Measurements from ENCODE around the gene ADH1C.
"Not testable (repeated sequence)": the region's sequence is repeated elsewhere in the genome, so short reads cannot be mapped to it uniquely, and the experiment has no call there.

ADH1C gene

DNA sequence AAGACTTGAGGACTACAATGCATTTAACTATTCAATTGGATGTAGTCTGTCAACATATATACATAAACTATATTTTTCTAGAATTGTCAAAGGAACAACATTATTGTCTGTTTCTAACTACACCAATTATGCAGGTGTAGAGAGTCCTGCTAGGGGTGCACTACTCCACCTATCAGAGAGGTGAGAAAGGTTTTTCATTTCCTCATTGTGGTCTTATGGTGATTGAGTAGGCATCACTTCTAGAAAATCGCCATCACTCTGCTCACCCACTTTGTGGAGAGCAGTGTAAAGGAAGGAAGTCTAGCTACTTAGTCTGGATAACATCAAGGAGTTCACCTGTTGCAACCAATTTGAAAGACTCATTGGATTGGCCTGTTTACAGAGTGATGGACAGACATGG, 4.4 kb upstream of the ADH1C start:
- no peak for DNase-seq

DNA sequence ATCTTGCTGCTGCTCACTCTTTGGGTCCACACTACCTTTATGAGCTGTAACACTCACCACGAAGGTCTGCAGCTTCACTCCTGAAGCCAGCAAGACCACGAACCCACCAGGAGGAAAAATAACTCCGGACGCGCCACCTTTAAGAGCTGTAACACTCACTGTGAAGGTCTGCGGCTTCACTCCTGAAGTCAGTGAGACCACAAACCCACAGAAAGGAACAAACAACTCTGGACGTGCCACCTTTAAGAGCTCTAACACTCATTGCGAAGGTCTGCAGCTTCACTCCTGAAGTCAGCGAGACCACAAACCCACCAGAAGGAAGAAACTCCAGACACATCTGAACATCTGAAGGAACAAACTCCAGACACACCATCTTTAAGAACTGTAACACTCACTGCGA, 3.6 kb upstream of the ADH1C start:
- DNase-seq, result not testable (repeated sequence)

DNA sequence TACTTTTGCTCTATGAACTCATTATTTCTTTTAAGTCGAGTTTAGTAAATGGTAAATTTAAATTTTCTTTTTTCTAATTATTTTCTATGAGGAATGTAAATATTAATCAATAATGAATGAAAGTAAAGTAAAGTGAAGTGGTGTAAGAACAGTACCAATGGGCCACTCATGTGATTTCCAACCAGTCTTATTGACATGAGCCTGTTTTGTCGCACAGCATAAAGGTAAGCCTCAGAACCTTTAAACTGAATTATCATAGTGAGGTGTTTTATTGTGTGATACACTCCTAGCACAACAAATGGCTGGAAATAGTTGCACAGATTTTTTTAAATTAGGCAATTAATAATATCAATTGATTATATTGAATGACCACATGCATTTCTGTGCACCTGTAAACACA, 1.1 kb downstream of the ADH1C start:
- DNase-seq, result no peak

DNA sequence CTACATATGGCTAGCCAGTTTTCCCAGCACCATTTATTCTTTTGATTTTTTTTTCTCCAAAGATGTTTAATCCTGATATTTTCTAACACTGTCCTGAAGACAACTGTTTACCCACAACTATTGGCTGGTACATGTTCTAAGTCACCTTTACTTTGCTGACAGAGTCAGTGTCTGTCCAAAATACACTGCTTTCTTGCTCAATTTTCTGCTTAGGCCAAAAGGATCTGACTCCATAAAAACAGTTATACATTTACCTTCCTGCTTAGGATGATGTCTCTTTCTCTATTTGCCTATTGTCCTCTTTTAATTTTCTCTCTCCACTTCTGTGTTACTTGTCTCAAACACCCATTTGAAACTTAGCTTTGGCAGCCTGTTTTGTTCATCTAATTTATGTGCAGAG, 3.2 kb downstream of the ADH1C start:
- DNase-seq, result no peak

DNA sequence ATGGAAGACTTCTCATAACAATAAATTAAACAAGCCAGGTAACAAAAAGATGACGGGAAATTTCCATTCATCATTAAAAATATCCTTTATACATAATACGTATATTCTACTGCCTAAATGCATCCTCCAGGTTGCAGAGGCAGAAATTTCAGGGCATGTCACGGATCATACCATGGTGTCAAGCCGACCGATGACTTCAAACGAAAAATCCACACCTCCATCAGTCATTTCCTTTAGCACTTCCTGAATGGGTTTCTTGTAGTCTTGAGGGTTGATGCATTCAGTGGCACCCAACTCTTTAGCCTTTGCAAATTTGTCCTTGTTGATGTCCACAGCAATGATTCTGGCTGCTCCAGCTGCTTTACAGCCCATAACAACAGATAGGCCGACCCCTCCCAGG, 9.9 kb downstream of the ADH1C start:
- not testable (repeated sequence) for DNase-seq

DNA sequence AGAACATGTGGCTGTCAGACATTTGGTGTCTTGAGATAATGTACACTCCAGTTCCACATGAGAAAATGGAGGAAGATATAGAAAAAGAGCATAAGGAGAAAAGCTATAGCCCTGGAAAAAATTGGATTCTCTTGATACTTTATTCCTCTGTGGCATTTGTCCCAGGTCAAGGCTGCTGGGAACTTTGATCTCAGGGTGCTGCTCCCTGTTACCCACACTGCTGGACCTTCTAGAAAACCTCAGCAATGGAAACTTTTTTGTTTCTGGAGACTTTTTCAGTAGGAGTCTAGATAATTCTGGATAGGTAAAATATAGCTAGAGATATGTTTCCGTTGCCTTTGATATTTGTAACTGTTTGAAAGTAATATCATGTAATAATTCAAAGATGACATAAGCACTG, 11.1 kb downstream of the ADH1C start:
- DNase-seq, result no peak

DNA sequence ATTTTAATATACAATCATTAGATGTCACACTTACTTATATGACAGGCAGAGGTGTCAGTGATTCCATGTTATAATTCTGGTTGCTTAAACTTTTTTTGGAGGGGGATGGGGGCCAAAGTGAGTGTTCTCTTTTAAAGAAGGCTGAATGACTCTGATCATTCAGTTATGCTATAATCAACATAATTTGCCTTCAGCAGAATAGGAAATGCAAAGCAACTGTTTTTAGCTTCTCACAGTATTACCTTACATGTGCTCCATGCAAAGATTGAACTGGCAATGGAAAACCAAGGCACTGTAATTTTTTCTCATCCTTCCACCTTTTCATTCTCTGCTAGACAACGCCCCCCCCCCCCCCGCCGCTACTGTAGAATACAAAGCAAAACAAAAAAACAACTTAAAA, 13.4 kb downstream of the ADH1C start:
- DNase-seq, result no peak

DNA sequence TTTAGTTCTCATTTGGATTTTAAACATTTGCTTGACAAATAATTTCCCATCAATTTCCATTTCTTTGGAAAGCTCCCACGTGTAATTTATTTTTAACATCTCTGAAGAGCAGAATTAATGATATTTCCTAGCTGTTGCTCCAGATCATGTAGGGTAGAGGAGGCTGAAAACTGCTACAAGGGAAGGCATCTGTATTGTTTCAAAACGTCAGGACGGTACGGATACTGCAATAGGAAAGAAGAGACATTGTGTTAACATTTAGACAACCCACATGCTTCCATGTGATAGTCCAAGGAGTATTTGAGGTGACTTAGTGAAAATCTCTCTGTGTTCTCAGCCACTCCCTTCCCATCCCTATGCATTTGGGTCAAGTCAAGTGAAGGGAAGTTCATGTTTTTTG, 16.0 kb downstream of the ADH1C start:
- no peak for DNase-seq

DNA sequence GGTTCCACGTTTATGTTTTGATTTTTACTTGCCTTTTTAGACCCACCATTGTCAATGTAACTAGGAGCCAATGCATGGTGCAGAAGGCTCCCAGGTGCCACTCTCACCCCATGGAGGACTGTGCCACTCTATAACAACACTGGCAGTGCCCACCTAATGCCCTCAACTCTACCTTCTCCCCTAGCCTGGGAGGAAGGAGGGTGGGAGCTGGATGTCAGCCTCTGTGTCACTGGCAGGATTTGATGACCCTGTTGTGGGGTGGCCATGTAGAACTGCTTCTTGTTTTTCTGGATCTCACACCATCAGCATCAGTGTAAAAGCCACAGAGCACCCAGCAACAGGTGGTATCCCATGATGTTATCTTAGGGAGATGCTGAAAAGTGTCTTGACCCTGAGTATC, 17.7 kb downstream of the ADH1C start:
- DNase-seq, result no peak

DNA sequence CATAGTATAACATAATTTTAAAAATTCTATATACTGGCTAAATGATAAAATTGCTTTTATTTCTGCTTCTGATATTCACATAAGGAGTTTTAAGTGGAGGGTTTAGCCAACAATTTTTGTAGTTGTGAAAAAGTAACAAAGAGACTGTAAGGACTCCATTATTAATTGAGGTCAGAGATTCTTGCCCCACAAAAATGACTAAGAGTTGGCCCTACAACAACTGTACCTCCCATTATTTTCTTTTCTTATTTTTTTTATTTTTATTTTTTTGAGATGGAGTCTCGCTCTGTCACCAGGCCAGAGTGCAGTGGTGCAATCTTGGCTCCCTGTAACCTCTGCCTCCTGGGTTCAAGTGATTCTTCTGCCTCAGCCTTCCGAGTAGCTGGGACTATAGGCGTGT, 21.9 kb downstream of the ADH1C start:
- DNase-seq, result no peak

DNA sequence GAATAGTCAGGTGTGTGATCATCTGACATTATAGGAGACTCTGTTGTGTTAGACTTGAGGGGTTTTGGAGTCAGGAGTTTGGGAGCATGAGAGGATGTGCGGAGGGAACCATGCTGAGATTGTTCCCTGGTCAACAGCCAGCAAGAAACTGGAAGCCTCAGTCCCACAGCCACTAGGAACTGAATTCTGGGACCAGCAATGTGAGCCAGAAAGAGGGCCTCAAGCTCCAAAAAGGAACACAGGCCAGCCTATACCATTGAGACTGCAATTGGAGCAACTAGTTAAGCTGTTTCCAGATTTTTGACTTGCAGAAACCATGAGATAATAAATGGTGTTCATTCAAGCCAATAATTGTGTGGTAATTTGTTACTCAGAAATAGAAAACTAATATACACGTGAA, 22.7 kb downstream of the ADH1C start:
- no peak for DNase-seq

DNA sequence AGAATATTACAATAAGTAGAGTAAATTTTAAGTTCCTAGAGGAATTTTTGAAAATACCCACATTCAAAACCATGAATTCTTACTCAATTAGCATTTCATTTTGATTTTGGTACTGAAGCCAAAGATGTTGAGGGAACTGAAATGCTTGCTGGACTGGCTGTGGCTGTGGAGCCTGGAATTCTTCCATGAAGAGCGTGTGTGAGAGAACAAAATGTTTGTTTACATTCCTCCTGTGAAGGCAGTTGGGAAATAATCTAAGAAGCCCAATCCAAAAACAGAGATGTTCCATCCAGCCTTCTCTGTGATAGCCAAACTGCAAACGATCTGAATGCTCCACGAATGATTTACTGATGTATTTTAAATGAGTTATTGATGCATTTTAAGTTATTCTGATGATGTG, 27.6 kb downstream of the ADH1C start:
- DNase-seq, result no peak

DNA sequence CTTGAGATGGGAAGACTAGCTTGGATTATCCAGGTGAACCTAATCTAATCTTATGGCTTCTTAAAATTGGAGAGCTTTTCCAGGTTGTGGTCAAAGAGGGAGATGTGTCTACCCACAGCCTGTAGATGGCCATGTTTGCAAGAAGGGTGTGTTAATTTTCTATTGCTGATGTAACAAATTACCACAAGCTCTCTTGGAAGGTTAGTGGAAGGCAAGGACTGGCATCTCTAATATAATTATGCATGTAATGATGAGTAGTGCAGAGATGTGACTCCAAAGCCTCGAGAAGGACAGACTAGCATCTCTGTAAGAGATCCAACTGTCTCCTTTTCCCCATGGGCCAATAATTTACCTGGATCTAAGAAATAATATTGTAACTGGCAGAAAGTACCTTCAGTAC, 28.2 kb downstream of the ADH1C start:
- DNase-seq, result no peak

DNA sequence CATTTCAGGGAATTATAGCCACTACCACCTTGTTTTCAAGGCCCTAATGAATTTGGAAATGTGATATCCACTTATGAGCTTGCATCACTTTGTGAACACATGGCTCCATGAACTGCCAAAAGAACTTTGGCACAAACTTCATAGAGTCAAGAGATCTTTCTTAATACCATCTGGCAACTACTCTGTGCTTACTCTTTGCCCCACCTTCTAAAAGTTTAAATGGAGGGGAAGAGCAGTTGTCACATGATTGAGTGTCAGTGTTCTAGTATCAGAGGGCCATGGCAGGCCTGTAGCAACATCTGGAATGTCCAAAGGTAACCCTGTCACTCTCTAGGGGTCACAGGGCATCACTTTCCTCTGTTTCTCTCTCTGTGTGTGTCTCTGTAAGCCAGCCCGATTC, 28.8 kb downstream of the ADH1C start:
- no peak for DNase-seq

DNA sequence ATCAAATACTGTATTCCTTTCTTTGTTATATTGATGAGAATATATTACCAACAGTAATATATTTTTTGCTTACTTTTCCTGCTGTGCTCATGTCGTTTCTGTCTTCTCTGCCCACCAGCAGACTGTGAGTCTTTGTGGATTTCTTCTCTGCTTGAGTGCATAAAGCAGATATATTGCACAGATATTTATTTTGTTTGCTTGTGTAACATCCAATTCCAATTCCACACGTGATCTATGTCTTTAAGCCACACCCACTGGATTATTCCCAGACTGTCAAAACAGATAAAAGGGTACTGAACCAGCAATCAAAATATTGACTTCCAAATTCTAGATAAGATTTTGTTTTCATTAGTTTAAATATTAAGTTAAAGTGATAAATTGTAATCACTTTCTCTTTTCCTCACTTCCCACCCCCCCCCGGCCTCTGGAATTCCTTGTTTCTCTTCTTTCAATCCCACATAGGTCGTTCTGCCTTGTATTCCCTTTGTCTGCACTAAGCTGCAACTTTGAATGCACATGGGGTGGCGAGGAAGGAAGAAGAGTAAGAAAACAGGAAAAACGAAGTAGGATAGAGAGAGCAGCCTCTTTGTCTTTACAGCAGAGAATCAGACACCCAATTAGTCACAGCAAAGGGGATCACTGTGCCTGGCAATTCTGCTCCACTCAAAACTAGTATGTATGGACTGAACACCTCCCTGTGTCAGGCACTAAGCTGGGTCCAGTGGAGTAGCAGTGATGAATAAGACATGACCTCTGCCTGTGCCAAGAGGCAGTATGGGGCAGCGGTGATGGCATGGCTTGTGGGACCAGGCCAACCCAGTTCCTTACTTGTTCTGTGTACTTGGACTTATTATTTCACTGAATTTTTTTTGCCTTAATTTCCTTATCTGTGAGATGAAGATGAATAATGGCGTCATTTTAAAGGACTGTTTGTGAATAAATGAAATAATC, 31.0 kb downstream of the ADH1C start, which contains the start of gene ADH1B:
TSS of gene ADH1B (minus strand) at position 161 of the 951 bp plus-strand sequence. CDS start at position 91, 70 bp downstream.
- DNase-seq, result no peak

DNA sequence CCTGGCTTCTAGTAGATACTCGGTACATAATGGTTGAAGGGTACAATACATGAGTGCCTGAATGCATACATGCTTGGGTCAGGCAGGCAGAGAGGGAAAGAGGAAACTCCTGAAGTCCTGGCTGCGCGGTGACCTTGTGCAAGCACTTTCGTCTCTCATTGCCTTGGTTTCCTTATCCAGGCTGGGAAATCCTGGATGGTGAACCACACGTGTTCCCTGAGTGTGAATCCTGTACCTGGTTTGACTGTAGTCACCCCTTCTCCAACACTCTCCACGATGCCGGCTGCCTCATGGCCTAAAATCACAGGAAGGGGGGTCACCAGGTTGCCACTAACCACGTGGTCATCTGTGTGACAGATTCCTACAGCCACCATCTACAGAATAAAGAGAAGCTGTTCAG, 34.7 kb downstream of the ADH1C start:
- not testable (repeated sequence) for DNase-seq

DNA sequence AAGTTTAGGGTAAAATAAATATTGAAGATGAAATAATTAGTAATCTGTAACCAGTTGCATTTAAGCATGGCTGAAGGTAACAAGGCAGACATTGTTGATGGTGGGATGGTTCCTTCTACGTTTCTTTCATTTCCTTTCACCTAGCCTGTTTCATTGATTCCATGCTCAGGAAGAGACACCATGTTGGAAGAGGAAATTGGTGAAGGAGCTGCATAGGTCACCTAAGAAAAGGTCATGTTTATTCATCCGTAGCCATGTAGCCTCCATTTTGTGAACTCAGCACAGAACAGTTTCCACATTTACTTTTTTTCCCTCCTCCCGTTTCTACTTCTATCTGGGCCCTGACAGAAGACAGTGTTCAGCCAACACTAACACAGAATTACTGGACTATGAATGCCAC, 35.2 kb downstream of the ADH1C start:
- no peak for DNase-seq

DNA sequence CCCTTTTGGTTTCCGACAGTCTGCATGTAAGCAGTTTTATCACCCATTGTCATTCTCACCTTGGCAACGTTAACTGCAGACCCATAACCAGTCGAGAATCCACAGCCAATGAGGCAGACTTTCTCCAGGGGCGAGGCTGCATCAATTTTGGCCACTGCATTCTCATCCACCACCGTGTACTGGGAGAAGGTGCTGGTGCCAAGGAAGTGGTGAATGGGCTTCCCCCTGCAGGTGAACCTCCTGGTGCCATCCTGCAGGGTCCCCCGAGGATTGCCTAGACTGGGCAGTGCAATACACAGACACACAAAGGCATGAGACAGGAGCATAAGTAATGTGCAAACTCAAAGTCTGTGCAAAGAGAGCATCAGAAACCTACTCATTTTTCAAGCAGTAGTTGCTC, 36.7 kb downstream of the ADH1C start:
- DNase-seq, result no peak

DNA sequence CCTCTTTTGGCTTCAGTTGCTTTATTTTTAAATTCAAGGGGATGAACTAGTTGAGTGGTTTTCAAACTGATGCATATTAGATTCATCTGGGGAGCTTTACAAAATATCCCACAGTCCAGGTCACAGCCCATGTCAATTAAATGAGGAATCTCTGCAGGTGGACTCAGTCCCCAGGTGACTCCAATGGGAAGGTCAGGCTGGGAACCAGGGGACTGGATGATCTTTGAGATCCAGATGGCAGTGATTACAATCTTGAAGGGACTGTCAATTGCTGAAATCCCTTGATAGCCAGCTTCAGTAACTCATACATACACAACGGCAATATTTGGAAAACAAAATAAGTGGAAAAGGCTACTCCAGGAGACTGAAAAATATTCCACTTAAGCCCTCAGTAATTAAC, 38.3 kb downstream of the ADH1C start:
- no peak for DNase-seq

DNA sequence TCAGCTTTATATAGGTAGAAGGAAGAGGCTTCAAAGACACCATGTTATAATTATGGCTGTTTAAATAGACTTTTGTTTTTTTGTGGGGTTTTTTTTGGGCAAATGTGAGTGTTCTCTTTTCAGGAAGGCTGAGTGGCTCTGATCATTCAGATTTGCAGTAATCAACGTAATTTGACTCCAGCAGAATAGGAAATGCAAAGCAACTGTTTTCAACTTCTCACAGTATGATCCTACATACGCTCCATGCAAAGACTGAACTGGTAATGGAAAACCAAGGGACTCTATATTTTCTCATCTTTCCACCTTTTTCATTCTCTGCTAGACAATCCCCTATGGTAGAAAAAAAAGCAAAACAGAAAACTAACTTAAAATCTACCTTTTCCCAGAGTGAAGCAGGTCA, 42.2 kb downstream of the ADH1C start:
- no peak for DNase-seq

DNA sequence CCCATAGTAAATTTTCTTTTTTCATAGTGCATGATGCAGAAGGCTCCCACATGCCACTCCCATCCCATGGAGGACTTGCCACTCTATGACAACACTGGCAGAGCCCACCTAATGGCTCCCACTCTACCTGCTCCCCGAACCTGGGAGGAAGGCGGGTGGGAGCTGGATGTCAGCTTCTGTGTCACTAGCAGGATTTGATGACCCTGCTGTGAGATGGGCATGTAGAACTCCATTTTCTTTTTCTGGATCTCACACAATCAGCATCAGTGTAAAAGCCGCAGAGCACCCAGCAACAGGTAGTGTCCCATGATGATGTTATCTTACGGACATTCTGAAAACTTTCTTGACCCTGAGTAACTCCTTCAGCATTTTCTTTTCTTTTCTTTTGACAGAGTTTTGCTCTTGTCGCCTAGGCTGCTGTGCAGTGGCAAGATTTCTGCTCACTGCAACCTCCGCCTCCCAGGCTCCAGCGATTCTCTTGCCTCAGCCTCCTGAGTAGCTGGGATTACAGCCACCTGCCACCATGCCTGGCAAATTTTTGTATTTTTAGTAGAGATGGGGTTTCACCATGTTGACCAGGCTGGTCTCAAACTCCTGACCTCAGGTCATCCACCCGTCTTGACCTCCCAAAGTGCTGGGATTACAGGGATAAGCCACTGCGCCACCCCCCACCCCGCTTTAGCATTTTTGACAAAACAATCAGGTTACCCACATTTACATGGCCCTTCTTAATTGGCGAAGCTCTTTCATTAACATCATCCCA, 46.7 kb downstream of the ADH1C start:
- no peak for DNase-seq

DNA sequence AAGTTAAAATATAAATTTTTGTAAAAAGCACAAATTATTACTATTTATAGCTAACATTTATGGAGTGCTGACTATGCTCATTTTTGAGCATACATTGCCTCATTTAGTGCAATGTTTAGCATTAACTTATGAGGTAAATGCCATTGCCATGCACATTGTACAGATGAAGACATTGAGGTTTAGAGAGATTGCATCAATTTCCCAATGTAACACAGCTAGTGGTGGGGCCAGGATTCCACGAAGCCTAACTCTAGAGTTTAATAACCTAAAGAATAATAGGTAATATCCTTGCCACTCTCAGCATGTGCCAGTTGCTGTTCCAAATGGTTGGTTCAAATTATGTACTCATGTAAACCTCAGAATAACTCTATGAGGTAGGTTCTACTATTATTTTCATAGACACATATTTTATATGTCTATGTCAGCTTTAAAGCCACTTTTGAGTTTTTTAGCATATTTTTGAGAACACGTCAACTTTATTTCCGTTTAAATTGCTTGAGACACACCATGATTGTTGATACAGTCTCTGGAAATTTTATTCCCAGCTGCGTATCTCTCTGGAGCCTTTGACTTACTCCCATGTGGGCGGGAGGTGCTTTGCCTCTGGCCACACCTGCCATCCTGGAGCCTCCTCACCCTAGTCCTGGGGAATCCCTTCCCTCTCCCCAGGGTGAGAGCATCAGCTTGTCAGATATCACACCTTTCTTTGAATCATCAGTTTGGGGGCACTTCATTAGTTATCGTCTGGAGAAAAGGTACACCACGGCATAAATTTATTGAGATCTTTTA, 51.0 kb downstream of the ADH1C start:
- no peak for DNase-seq

DNA sequence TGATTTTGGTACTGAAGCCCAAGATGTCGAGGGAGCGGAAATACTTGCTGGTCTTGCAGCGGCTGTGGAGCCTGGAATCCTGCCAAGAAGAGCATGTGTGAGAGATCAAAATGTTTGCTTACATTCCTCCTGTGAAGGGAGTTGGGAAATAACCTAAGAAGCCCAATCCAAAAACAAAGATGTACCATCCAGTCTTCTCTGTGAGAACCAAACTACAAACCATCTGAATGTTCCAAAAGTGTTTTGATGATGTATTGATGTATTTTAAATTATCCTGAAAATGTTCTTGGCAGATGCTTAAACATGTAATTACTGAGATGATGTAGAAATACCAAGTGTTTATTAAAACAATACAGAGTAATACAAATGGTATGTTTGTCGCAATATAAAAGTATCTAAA, 51.6 kb downstream of the ADH1C start:
- DNase-seq, result no peak

All from activated gamma-delta T cell treated with Interleukin-2 at 50 U/mL for 16 hours (primary cell).